IgD-negative memory B cell (primary cell): ENCODE data around the gene RSPH10B2. TPM values are rescaled to one million over a fixed set of nuclear protein-coding genes. Genes with fewer than 3 reads are reported as not detected.
"Not testable (repeated sequence)": the region's sequence is repeated elsewhere in the genome, so short reads cannot be mapped to it uniquely, and the experiment has no call there.

Source experiments
- H3K27ac Mint-ChIP-seq, 3 donors: one replicate each; pipeline ENCODE4 v1.8.0; 2020 to 2022; ENCODE audit warnings: mild to moderate bottlenecking in 3 of 3, mixed read lengths in 3 of 3, moderate library complexity in 1 of 3
- H3K27me3 Mint-ChIP-seq: one replicate; pipeline ENCODE4 v1.8.0; 2021; ENCODE audit warnings: mixed read lengths
- H3K36me3 Mint-ChIP-seq: one replicate; pipeline ENCODE4 v1.8.0; 2020; ENCODE audit warnings: mild to moderate bottlenecking, mixed read lengths
- H3K4me1 Mint-ChIP-seq, 3 donors: one replicate each; pipeline ENCODE4 v1.8.0; 2020 to 2022; ENCODE audit warnings: mixed read lengths in 3 of 3, mild to moderate bottlenecking in 1 of 3
- H3K4me3 Mint-ChIP-seq, 4 donors: one replicate each; pipeline ENCODE4 v1.8.0; 2020 to 2022; ENCODE audit warnings: mild to moderate bottlenecking in 4 of 4, mixed read lengths in 4 of 4, moderate library complexity in 3 of 4
- H3K9me3 Mint-ChIP-seq, 3 donors: one replicate each; pipeline ENCODE4 v1.8.0; 2020 to 2021; ENCODE audit warnings: mixed read lengths in 3 of 3, mild to moderate bottlenecking in 1 of 3
- polyA plus RNA-seq: library from polyadenylated mRNA; unstranded; fragments of 300-500 nt; fragmentation: Illumina TruSeq; gene quantifications from one replicate; pipeline ENCODE4 v1.2.3, GENCODE V29; 2021

Gene RSPH10B2
- not detected for polyA plus RNA-seq

- not testable (repeated sequence) for H3K4me1 Mint-ChIP-seq, H3K9me3 Mint-ChIP-seq, H3K4me3 Mint-ChIP-seq, H3K36me3 Mint-ChIP-seq, H3K27ac Mint-ChIP-seq, H3K27me3 Mint-ChIP-seq
Measured at GRCh38 chr7:6753964-6754363, at the start of gene RSPH10B2. Gene RSPH10B2, plus strand, starts transcription at chr7:6754103. Its CDS starts 3,575 bp downstream, at chr7:6757678.

- peaks cover 0 to 4% (median 2%) of the 10 kb centered on the region in 3 donors for H3K9me3 Mint-ChIP-seq
- peak overlapping the region; percentile 87 to 98 (median 94) for H3K4me3 Mint-ChIP-seq
- peak overlapping the region; percentile 84 to 97 (median 86) for H3K27ac Mint-ChIP-seq
- peaks cover 27 to 38% (median 32%) of the 10 kb centered on the region in 3 donors for H3K4me1 Mint-ChIP-seq
- no peaks in the 10 kb centered on the region for H3K27me3 Mint-ChIP-seq
- peaks cover 13% of the 10 kb centered on the region for H3K36me3 Mint-ChIP-seq
Measured at GRCh38 chr7:6705959-6706665, 47.8 kb upstream of the RSPH10B2 start.

GRCh38 chr7:6706666-6707407 lies 47.1 kb upstream of the RSPH10B2 start, which contains the start of gene ZNF12:
Gene ZNF12, minus strand, starts transcription at chr7:6706947. Its CDS starts 1,774 bp downstream, at chr7:6705173.
- peak within 1 kb of the TSS; percentile 86 to 97 (median 93) for H3K27ac Mint-ChIP-seq
- no peaks in the 10 kb centered on the region for H3K27me3 Mint-ChIP-seq
- H3K4me3 Mint-ChIP-seq = peak within 1 kb of the TSS; percentile 87 to 98 (median 94)
- peaks cover 0 to 4% (median 2%) of the 10 kb centered on the region in 3 donors for H3K9me3 Mint-ChIP-seq
- H3K36me3 Mint-ChIP-seq = peaks cover 12% of the 10 kb centered on the region
- H3K4me1 Mint-ChIP-seq = peaks cover 24 to 30% (median 30%) of the 10 kb centered on the region in 3 donors

GRCh38 chr7:6708304-6708703 lies 45.6 kb upstream of the RSPH10B2 start:
- Mint-ChIP-seq H3K4me3 (peak overlapping the region in 3 of 4 donors; percentile 12 to 87 (median 49)), H3K27me3 (no peaks in the 10 kb centered on the region), H3K27ac (peak overlapping the region in 1 of 3 donors; percentile 76), H3K36me3 (peaks cover 8% of the 10 kb centered on the region), H3K9me3 (peaks cover 0 to 4% (median 2%) of the 10 kb centered on the region in 3 donors), H3K4me1 (peaks cover 18 to 24% (median 23%) of the 10 kb centered on the region in 3 donors)

GRCh38 chr7:6709808-6710207 lies 44.1 kb upstream of the RSPH10B2 start:
- Mint-ChIP-seq H3K9me3 (peaks cover 0 to 4% (median 0%) of the 10 kb centered on the region in 3 donors), H3K27ac (no peak overlapping the region), H3K27me3 (no peaks in the 10 kb centered on the region), H3K4me1 (peaks cover 15 to 21% (median 20%) of the 10 kb centered on the region in 3 donors), H3K4me3 (no peak overlapping the region), H3K36me3 (peaks cover 6% of the 10 kb centered on the region)

- Mint-ChIP-seq H3K36me3 (peaks cover 3% of the 10 kb centered on the region), H3K27me3 (peaks cover 5% of the 10 kb centered on the region), H3K4me1 (peaks cover 3 to 5% (median 5%) of the 10 kb centered on the region in 3 donors), H3K9me3 (no peaks in the 10 kb centered on the region), H3K4me3 (no peak overlapping the region), H3K27ac (peak overlapping the region in 1 of 3 donors; percentile 28)
Measured at GRCh38 chr7:6714360-6714759, 39.5 kb upstream of the RSPH10B2 start.

- not testable (repeated sequence) for H3K36me3 Mint-ChIP-seq, H3K27me3 Mint-ChIP-seq, H3K9me3 Mint-ChIP-seq, H3K4me3 Mint-ChIP-seq, H3K4me1 Mint-ChIP-seq, H3K27ac Mint-ChIP-seq
Measured at GRCh38 chr7:6715898-6716297, 38.0 kb upstream of the RSPH10B2 start.

GRCh38 chr7:6718124-6718523 lies 35.8 kb upstream of the RSPH10B2 start:
- Mint-ChIP-seq H3K4me1 (peaks cover 3 to 5% (median 5%) of the 10 kb centered on the region in 3 donors), H3K27ac (no peak overlapping the region), H3K4me3 (no peak overlapping the region), H3K27me3 (peaks cover 5% of the 10 kb centered on the region), H3K9me3 (no peaks in the 10 kb centered on the region), H3K36me3 (peaks cover 1% of the 10 kb centered on the region)

- Mint-ChIP-seq H3K27ac (peak overlapping the region in 2 of 3 donors; percentile 36 to 81), H3K4me1 (peaks cover 13 to 25% (median 19%) of the 10 kb centered on the region in 3 donors)
- not testable (repeated sequence) for H3K27me3 Mint-ChIP-seq, H3K9me3 Mint-ChIP-seq, H3K4me3 Mint-ChIP-seq, H3K36me3 Mint-ChIP-seq
Measured at GRCh38 chr7:6724351-6724750, 29.6 kb upstream of the RSPH10B2 start.

GRCh38 chr7:6725003-6725402 lies 28.9 kb upstream of the RSPH10B2 start:
- Mint-ChIP-seq H3K4me1 (peaks cover 14 to 28% (median 22%) of the 10 kb centered on the region in 3 donors), H3K27me3 (no peaks in the 10 kb centered on the region), H3K36me3 (peaks cover 6% of the 10 kb centered on the region), H3K9me3 (no peaks in the 10 kb centered on the region), H3K4me3 (peak overlapping the region; percentile 39 to 87 (median 68)), H3K27ac (peak overlapping the region; percentile 36 to 73 (median 60))

GRCh38 chr7:6726341-6726740 lies 27.6 kb upstream of the RSPH10B2 start:
- H3K9me3 Mint-ChIP-seq, H3K36me3 Mint-ChIP-seq, H3K27me3 Mint-ChIP-seq: not testable (repeated sequence)
- H3K4me3 Mint-ChIP-seq = peak overlapping the region in 1 of 4 donors; percentile 60
- H3K4me1 Mint-ChIP-seq = peaks cover 20 to 31% (median 30%) of the 10 kb centered on the region in 3 donors
- H3K27ac Mint-ChIP-seq = peak overlapping the region in 1 of 3 donors; percentile 9

GRCh38 chr7:6727663-6728062 lies 26.2 kb upstream of the RSPH10B2 start:
- Mint-ChIP-seq H3K9me3 (no peaks in the 10 kb centered on the region), H3K36me3 (peaks cover 6% of the 10 kb centered on the region), H3K27ac (peak overlapping the region in 1 of 3 donors; percentile 45), H3K27me3 (no peaks in the 10 kb centered on the region), H3K4me3 (peak overlapping the region in 2 of 4 donors; percentile 30 to 90), H3K4me1 (peaks cover 20 to 33% (median 30%) of the 10 kb centered on the region in 3 donors)

- not testable (repeated sequence) for H3K9me3 Mint-ChIP-seq
- peak overlapping the region; percentile 92 to 96 (median 93) for H3K27ac Mint-ChIP-seq
- peaks cover 24 to 31% (median 27%) of the 10 kb centered on the region in 3 donors for H3K4me1 Mint-ChIP-seq
Measured at GRCh38 chr7:6728893-6729491, 24.9 kb upstream of the RSPH10B2 start.

GRCh38 chr7:6729492-6730342 lies 24.2 kb upstream of the RSPH10B2 start:
- Mint-ChIP-seq H3K27ac (peak overlapping the region; percentile 92 to 96 (median 93)), H3K9me3 (no peaks in the 10 kb centered on the region), H3K4me3 (peak overlapping the region; percentile 88 to 96 (median 93)), H3K4me1 (peaks cover 22 to 31% (median 26%) of the 10 kb centered on the region in 3 donors), H3K36me3 (peaks cover 6% of the 10 kb centered on the region), H3K27me3 (no peaks in the 10 kb centered on the region)

More at GRCh38 chr7:6728893-6729491, 24.9 kb upstream of the RSPH10B2 start:
- not testable (repeated sequence) for H3K36me3 Mint-ChIP-seq, H3K27me3 Mint-ChIP-seq
- peak overlapping the region; percentile 88 to 96 (median 93) for H3K4me3 Mint-ChIP-seq
